DMS79 (cell line): ENCODE results near the gene BMPR1B.

Source experiments
- DNase-seq: peaks from one replicate; lab custom pipeline; 2025; lab: John Stamatoyannopoulos, UW

Gene BMPR1B

GRCh38 chr4:95188701-95189370 is 431.1 kb downstream of the BMPR1B start:
- DNase-seq = no peak

- no peak for DNase-seq
These were observed 433.1 kb downstream of the BMPR1B start for GRCh38 chr4:95190751-95191436.

GRCh38 chr4:95191537-95191936 is 433.8 kb downstream of the BMPR1B start:
- DNase-seq = no peak

- no peak for DNase-seq
These were observed 435.9 kb downstream of the BMPR1B start for GRCh38 chr4:95193391-95194224.

GRCh38 chr4:95197353-95197752 is 439.6 kb downstream of the BMPR1B start:
- DNase-seq = no peak

GRCh38 chr4:95198961-95199360 is 441.2 kb downstream of the BMPR1B start:
- no peak for DNase-seq

- no peak for DNase-seq
These were observed 446.6 kb downstream of the BMPR1B start for GRCh38 chr4:95204267-95204844.

GRCh38 chr4:95204873-95205272 is 447.1 kb downstream of the BMPR1B start:
- no peak for DNase-seq
